ENCODE data around the gene ANXA4. TPM values are rescaled to one million over a fixed set of nuclear protein-coding genes. Genes with fewer than 3 reads are reported as not detected.

Gene ANXA4
- total RNA-seq (2014; rRNA removed; shearing (Covaris generic)) = 2.8 and 4.7 TPM in 2 replicates

- DNase-seq = peak; percentile 54 to 56
- no peaks in the 10 kb centered on the region for H3K9me3 ChIP-seq (replicated peaks)
- H3K4me3 ChIP-seq = peak within 1 kb of the TSS; percentile 60
- H3K36me3 ChIP-seq = no peaks in the 10 kb centered on the region
- peak within 1 kb of the TSS; percentile 17; the same call in 1 of the 2 replicates for H3K27ac ChIP-seq
- no peaks in the 10 kb centered on the region for H3K4me1 ChIP-seq
- H3K27me3 ChIP-seq = no peaks in the 10 kb centered on the region; the same call in 1 of the 2 replicates
Observed at GRCh38 chr2:69741575-69742321, at the start of gene ANXA4. Gene ANXA4, plus strand, starts transcription at chr2:69742134. Its CDS starts 39,432 bp downstream, at chr2:69781566.

- Histone ChIP-seq H3K27ac (no peak overlapping the region), H3K4me1 (no peaks in the 10 kb centered on the region), H3K27me3 (peaks cover 8% of the 10 kb centered on the region; the same call in 1 of the 2 replicates), H3K36me3 (no peaks in the 10 kb centered on the region), H3K9me3 (replicated peaks) (no peaks in the 10 kb centered on the region), H3K4me3 (no peak overlapping the region)
- DNase-seq = no peak
Observed at GRCh38 chr2:69692424-69692823, 49.5 kb upstream of the ANXA4 start.

GRCh38 chr2:69693059-69693774 is 48.7 kb upstream of the ANXA4 start:
- Histone ChIP-seq H3K9me3 (replicated peaks) (no peaks in the 10 kb centered on the region), H3K4me1 (no peaks in the 10 kb centered on the region), H3K27me3 (peaks cover 8% of the 10 kb centered on the region; the same call in 1 of the 2 replicates), H3K4me3 (no peak overlapping the region), H3K36me3 (no peaks in the 10 kb centered on the region), H3K27ac (no peak overlapping the region)
- no peak for DNase-seq

- Histone ChIP-seq H3K4me3 (no peak overlapping the region), H3K27ac (no peak overlapping the region), H3K9me3 (replicated peaks) (no peaks in the 10 kb centered on the region), H3K36me3 (no peaks in the 10 kb centered on the region), H3K27me3 (peaks cover 8% of the 10 kb centered on the region; the same call in 1 of the 2 replicates), H3K4me1 (no peaks in the 10 kb centered on the region)
- DNase-seq = no peak
Observed at GRCh38 chr2:69693775-69694450, 48.0 kb upstream of the ANXA4 start.

GRCh38 chr2:69694894-69695849 is 46.8 kb upstream of the ANXA4 start:
- H3K36me3 ChIP-seq = no peaks in the 10 kb centered on the region
- no peak overlapping the region for H3K4me3 ChIP-seq
- DNase-seq = no peak
- H3K27me3 ChIP-seq = peaks cover 8% of the 10 kb centered on the region; the same call in 1 of the 2 replicates
- no peak overlapping the region for H3K27ac ChIP-seq
- H3K9me3 ChIP-seq (replicated peaks) = no peaks in the 10 kb centered on the region
- H3K4me1 ChIP-seq = no peaks in the 10 kb centered on the region

- Histone ChIP-seq H3K4me1 (no peaks in the 10 kb centered on the region), H3K36me3 (no peaks in the 10 kb centered on the region), H3K9me3 (replicated peaks) (no peaks in the 10 kb centered on the region; the same call in 1 of the 2 replicates), H3K27me3 (peaks cover 8% of the 10 kb centered on the region; the same call in 1 of the 2 replicates), H3K4me3 (no peak overlapping the region), H3K27ac (no peak overlapping the region)
- DNase-seq = no peak
Observed at GRCh38 chr2:69695850-69696216, 46.1 kb upstream of the ANXA4 start.

- no peak overlapping the region for H3K4me3 ChIP-seq
- no peak for DNase-seq
- no peaks in the 10 kb centered on the region; the same call in 1 of the 2 replicates for H3K9me3 ChIP-seq (replicated peaks)
- H3K27ac ChIP-seq = no peak overlapping the region
- H3K36me3 ChIP-seq = no peaks in the 10 kb centered on the region
- peaks cover 11% of the 10 kb centered on the region; the same call in 1 of the 2 replicates for H3K27me3 ChIP-seq
- H3K4me1 ChIP-seq = no peaks in the 10 kb centered on the region
Observed at GRCh38 chr2:69700381-69700780, 41.6 kb upstream of the ANXA4 start.

- no peak overlapping the region for H3K27ac ChIP-seq
- no peak overlapping the region for H3K4me3 ChIP-seq
- no peaks in the 10 kb centered on the region for H3K4me1 ChIP-seq
- H3K36me3 ChIP-seq = no peaks in the 10 kb centered on the region
- H3K27me3 ChIP-seq = peaks cover 4% of the 10 kb centered on the region; the same call in 1 of the 2 replicates
- no peaks in the 10 kb centered on the region; the same call in 1 of the 2 replicates for H3K9me3 ChIP-seq (replicated peaks)
- no peak for DNase-seq
Observed at GRCh38 chr2:69701100-69701945, 40.6 kb upstream of the ANXA4 start.

- no peak overlapping the region for H3K27ac ChIP-seq
- DNase-seq = no peak
- H3K36me3 ChIP-seq = no peaks in the 10 kb centered on the region
- H3K27me3 ChIP-seq = peaks cover 3% of the 10 kb centered on the region; the same call in 1 of the 2 replicates
- H3K9me3 ChIP-seq (replicated peaks) = no peaks in the 10 kb centered on the region; the same call in 1 of the 2 replicates
- no peaks in the 10 kb centered on the region for H3K4me1 ChIP-seq
- H3K4me3 ChIP-seq = no peak overlapping the region
Observed at GRCh38 chr2:69703189-69703588, 38.7 kb upstream of the ANXA4 start.

- H3K4me3 ChIP-seq = no peak overlapping the region
- no peak for DNase-seq
- no peaks in the 10 kb centered on the region for H3K4me1 ChIP-seq
- no peaks in the 10 kb centered on the region; the same call in 1 of the 2 replicates for H3K9me3 ChIP-seq (replicated peaks)
- no peak overlapping the region for H3K27ac ChIP-seq
- peaks cover 3% of the 10 kb centered on the region; the same call in 1 of the 2 replicates for H3K27me3 ChIP-seq
- no peaks in the 10 kb centered on the region for H3K36me3 ChIP-seq
Observed at GRCh38 chr2:69704446-69704845, 37.5 kb upstream of the ANXA4 start.

GRCh38 chr2:69709290-69709689 is 32.6 kb upstream of the ANXA4 start:
- Histone ChIP-seq H3K36me3 (no peaks in the 10 kb centered on the region), H3K4me3 (no peak overlapping the region), H3K4me1 (no peaks in the 10 kb centered on the region), H3K27ac (no peak overlapping the region), H3K9me3 (replicated peaks) (0 out of 2 replicates have a peak, but pooled peaks cover 5% of the 10 kb centered on the region), H3K27me3 (no peaks in the 10 kb centered on the region)
- DNase-seq = no peak

- Histone ChIP-seq H3K27me3 (no peaks in the 10 kb centered on the region), H3K36me3 (no peaks in the 10 kb centered on the region), H3K4me3 (no peak overlapping the region), H3K9me3 (replicated peaks) (0 out of 2 replicates have a peak, but pooled peaks cover 5% of the 10 kb centered on the region), H3K4me1 (no peaks in the 10 kb centered on the region), H3K27ac (no peak overlapping the region)
- no peak for DNase-seq
Observed at GRCh38 chr2:69711971-69712370, 30.0 kb upstream of the ANXA4 start.

- H3K4me3 ChIP-seq = no peak overlapping the region
- no peak for DNase-seq
- no peaks in the 10 kb centered on the region for H3K4me1 ChIP-seq
- no peaks in the 10 kb centered on the region for H3K36me3 ChIP-seq
- H3K9me3 ChIP-seq (replicated peaks) = 0 out of 2 replicates have a peak, but pooled peaks cover 5% of the 10 kb centered on the region
- no peaks in the 10 kb centered on the region for H3K27me3 ChIP-seq
- H3K27ac ChIP-seq = no peak overlapping the region
Observed at GRCh38 chr2:69714024-69714423, 27.9 kb upstream of the ANXA4 start.
